Activated effector memory CD4-positive, alpha-beta T cell treated with Interleukin-2 at 50 U/mL for 16 hours (primary cell): Measurements from ENCODE around the gene PLEKHH1.

Experiments used
- DNase-seq: peaks from one replicate; pipeline ENCODE4 v3.0.0-alpha.2; 2020

Gene PLEKHH1

GRCh38 chr14:67532998-67533753 is at the start of gene PLEKHH1:
TSS of gene PLEKHH1 (plus strand) at chr14:67533290. CDS start at chr14:67541868, 8,578 bp downstream.
- DNase-seq, result peak; percentile 22

GRCh38 chr14:67483579-67484285 is 49.4 kb upstream of the PLEKHH1 start:
- no peak for DNase-seq

- DNase-seq, result no peak
Measured at GRCh38 chr14:67485501-67486095, 47.5 kb upstream of the PLEKHH1 start.

GRCh38 chr14:67486890-67487289 is 46.2 kb upstream of the PLEKHH1 start:
- no peak for DNase-seq

- DNase-seq, result no peak
Measured at GRCh38 chr14:67487332-67487731, 45.8 kb upstream of the PLEKHH1 start.

GRCh38 chr14:67487937-67488893 is 44.9 kb upstream of the PLEKHH1 start, which contains the start of gene TMEM229B:
TSS of gene TMEM229B (minus strand) at chr14:67488721. CDS start at chr14:67473923, 14,798 bp downstream.
- peak; percentile 71 for DNase-seq

- no peak for DNase-seq
Measured at GRCh38 chr14:67490196-67490595, 42.9 kb upstream of the PLEKHH1 start.

- DNase-seq, result no peak
Measured at GRCh38 chr14:67491285-67491684, 41.8 kb upstream of the PLEKHH1 start.

- no peak for DNase-seq
Measured at GRCh38 chr14:67491741-67492507, 41.2 kb upstream of the PLEKHH1 start.

GRCh38 chr14:67492538-67492937 is 40.6 kb upstream of the PLEKHH1 start:
- DNase-seq, result no peak

GRCh38 chr14:67493092-67493717 is 39.9 kb upstream of the PLEKHH1 start:
- no peak for DNase-seq

- DNase-seq, result no peak
Measured at GRCh38 chr14:67495827-67496226, 37.3 kb upstream of the PLEKHH1 start.

- DNase-seq, result no peak
Measured at GRCh38 chr14:67497216-67497615, 35.9 kb upstream of the PLEKHH1 start.

- DNase-seq, result no peak
Measured at GRCh38 chr14:67497716-67498115, 35.4 kb upstream of the PLEKHH1 start.

GRCh38 chr14:67500981-67501380 is 32.1 kb upstream of the PLEKHH1 start:
- DNase-seq, result no peak

GRCh38 chr14:67501670-67502069 is 31.4 kb upstream of the PLEKHH1 start:
- DNase-seq, result no peak

GRCh38 chr14:67502867-67503266 is 30.2 kb upstream of the PLEKHH1 start:
- DNase-seq, result no peak

- no peak for DNase-seq
Measured at GRCh38 chr14:67503331-67503730, 29.8 kb upstream of the PLEKHH1 start.

GRCh38 chr14:67505254-67505653 is 27.8 kb upstream of the PLEKHH1 start:
- DNase-seq, result no peak

- DNase-seq, result no peak
Measured at GRCh38 chr14:67508956-67509355, 24.1 kb upstream of the PLEKHH1 start.

GRCh38 chr14:67510121-67510520 is 23.0 kb upstream of the PLEKHH1 start:
- DNase-seq, result no peak
